Neural crest cell (in vitro differentiated cells): Measurements from ENCODE around the gene KCTD13. TPM values are rescaled to one million over a fixed set of nuclear protein-coding genes. Genes with fewer than 3 reads are reported as not detected.
A peak's percentile ranks its signal among the peaks of the same experiment; 100 is the strongest.

Experiments used
- DNase-seq: peaks from one replicate; pipeline ENCODE4 v3.0.0; 2021; ENCODE audit warnings: low read depth, mixed read lengths, low spot score
- H3K27ac Mint-ChIP-seq: one replicate; pipeline ENCODE4 v1.8.0; 2021; ENCODE audit warnings: mild to moderate bottlenecking, mixed read lengths; ENCODE audit not compliant: unreplicated experiment
- H3K27me3 Mint-ChIP-seq: 2 replicates; pipeline ENCODE4 v1.8.0; 2021; ENCODE audit warnings: low read depth, mild to moderate bottlenecking, mixed read lengths
- H3K36me3 Mint-ChIP-seq: 2 replicates; pipeline ENCODE4 v1.8.0; 2021; ENCODE audit warnings: low read depth, mild to moderate bottlenecking, mixed read lengths
- H3K4me1 Mint-ChIP-seq: 2 replicates; pipeline ENCODE4 v1.8.0; 2021; ENCODE audit warnings: mixed read lengths
- H3K4me3 Mint-ChIP-seq: one replicate; pipeline ENCODE4 v1.8.0; 2021; ENCODE audit warnings: mild to moderate bottlenecking, mixed read lengths
- H3K9me3 Mint-ChIP-seq: 2 replicates; pipeline ENCODE4 v1.8.0; 2021; ENCODE audit warnings: mixed read lengths
- total RNA-seq: library from RNA; stranded (reverse); gene quantifications from 2 replicates; pipeline ENCODE4 v1.2.1, GENCODE V29; 2021
- TF ChIP-seq, protein P1 (sequence below): fragments of 200-600 bp; sonication (generic); conservative IDR thresholded peaks from 2 replicates; pipeline ENCODE4 v1.5.0; 2021; ENCODE audit warnings: antibody characterized with exemption, mild to moderate bottlenecking

The KCTD13 gene
- total RNA-seq, 1 donor from 2014 or later = 24.3 TPM

DNA sequence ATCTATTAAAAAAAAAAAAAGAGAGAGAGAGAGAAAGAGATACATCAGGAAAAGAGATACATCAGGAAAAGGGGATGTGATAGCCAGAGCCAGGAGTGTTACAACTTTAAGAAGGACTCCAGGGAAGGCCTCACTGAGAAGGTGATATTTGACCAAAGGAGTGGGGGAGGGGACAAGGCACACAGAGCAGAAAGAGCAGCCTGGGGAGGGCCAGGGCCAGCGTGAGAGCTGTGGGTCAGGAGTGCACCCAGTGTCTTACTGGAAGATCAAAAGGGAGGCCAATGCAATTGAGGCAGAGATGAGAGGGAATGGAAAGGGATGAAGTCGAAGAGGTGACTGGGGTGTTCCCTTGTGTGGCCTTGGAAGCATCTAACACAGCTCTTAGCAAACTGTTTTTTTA lies 18.1 kb downstream of the KCTD13 start:
- Mint-ChIP-seq H3K9me3 (no peaks in the 10 kb centered on the region), H3K4me1 (peaks cover 8% of the 10 kb centered on the region), H3K4me3 (no peak overlapping the region), H3K27me3 (peaks cover 5% of the 10 kb centered on the region), H3K27ac (no peak overlapping the region), H3K36me3 (no peaks in the 10 kb centered on the region)
- no peak for DNase-seq
- TF ChIP-seq, protein P1, sequence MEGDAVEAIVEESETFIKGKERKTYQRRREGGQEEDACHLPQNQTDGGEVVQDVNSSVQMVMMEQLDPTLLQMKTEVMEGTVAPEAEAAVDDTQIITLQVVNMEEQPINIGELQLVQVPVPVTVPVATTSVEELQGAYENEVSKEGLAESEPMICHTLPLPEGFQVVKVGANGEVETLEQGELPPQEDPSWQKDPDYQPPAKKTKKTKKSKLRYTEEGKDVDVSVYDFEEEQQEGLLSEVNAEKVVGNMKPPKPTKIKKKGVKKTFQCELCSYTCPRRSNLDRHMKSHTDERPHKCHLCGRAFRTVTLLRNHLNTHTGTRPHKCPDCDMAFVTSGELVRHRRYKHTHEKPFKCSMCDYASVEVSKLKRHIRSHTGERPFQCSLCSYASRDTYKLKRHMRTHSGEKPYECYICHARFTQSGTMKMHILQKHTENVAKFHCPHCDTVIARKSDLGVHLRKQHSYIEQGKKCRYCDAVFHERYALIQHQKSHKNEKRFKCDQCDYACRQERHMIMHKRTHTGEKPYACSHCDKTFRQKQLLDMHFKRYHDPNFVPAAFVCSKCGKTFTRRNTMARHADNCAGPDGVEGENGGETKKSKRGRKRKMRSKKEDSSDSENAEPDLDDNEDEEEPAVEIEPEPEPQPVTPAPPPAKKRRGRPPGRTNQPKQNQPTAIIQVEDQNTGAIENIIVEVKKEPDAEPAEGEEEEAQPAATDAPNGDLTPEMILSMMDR = no peak

DNA sequence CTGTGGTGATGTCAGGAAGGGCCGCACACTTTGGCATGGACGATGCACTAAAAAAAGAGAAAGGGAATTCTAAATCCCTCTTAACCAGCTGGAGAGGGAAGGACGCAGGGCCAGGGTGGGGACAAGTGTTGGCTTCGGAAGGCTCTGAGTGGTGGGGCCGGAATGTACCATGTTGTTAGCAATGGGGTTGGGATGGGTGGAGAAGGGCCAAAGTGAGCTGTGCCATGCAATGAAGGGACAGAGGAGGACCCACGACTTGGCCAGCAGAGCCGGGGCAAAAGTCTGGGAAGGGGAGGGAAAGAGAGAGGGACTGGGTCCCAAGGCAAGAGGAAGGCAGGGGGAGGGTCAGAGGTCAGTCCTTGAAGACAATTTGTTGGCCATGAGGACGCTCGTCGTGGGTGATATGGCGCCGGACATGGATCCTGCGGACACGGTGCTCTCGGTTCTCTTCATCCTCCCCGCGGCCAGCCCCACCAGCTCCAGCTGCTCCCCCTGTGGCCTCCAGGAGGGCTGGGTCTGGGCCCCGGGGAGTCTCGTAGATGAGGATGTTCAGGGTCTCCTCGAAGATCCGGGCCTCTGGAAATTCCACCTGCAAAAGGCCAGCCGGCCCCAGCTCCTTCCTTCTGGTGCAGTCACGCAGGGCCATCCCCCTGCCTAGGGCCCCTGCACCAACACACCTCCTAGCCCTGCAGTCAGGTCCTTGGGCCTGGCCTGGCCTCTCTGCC lies 19.3 kb downstream of the KCTD13 start:
- Mint-ChIP-seq H3K4me3 (no peak overlapping the region), H3K36me3 (no peaks in the 10 kb centered on the region), H3K27ac (no peak overlapping the region), H3K4me1 (no peaks in the 10 kb centered on the region), H3K9me3 (no peaks in the 10 kb centered on the region), H3K27me3 (peaks cover 10% of the 10 kb centered on the region)
- DNase-seq = no peak
- TF ChIP-seq, protein P1 = no peak

DNA sequence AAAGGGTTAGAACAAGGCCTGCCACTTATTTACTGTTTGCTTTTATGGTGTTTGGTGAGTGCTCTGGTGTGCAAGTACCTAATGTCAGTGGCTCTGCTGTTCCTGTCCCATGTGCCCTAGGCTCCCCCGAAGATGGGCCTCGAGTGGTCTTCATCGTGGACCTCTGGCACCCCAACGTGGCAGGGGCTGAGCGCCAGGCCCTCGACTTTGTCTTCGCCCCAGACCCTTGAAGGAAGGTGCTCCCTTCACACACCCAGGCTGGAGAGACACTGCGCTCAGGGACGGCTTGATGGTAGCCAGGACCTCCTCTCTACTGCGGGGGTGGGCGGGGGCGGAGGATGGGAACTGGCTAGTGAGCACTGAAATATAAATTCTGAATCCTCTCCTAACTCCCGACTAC lies 20.4 kb downstream of the KCTD13 start:
- Mint-ChIP-seq H3K4me3 (no peak overlapping the region), H3K36me3 (no peaks in the 10 kb centered on the region), H3K27me3 (peaks cover 16% of the 10 kb centered on the region), H3K4me1 (peaks cover under 1% of the 10 kb centered on the region), H3K9me3 (no peaks in the 10 kb centered on the region), H3K27ac (no peak overlapping the region)
- TF ChIP-seq, protein P1 = no peak
- DNase-seq = no peak

DNA sequence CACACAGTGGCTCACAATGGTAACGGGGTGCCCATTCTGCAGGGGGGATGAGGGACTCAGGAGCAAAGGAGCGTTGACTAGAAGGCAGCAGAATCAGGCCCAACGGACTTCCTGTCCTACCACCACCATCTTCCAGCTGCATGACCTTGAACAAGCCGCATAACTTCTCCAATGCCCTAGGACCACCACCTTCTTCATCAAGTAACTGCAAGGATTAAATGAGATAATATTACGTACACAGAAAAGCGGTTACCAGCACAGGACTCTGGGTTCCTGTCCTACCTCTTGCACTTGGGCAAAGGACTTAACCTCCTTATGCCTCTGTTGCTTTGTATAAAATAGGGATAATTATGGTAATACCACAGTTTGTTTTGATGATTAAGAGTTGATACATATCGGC lies 21.1 kb downstream of the KCTD13 start:
- no peaks in the 10 kb centered on the region for H3K36me3 Mint-ChIP-seq
- no peaks in the 10 kb centered on the region for H3K9me3 Mint-ChIP-seq
- TF ChIP-seq, protein P1 = no peak
- H3K27me3 Mint-ChIP-seq = peaks cover 19% of the 10 kb centered on the region
- H3K27ac Mint-ChIP-seq = no peak overlapping the region
- no peak overlapping the region for H3K4me3 Mint-ChIP-seq
- H3K4me1 Mint-ChIP-seq = peaks cover 5% of the 10 kb centered on the region
- DNase-seq = no peak

DNA sequence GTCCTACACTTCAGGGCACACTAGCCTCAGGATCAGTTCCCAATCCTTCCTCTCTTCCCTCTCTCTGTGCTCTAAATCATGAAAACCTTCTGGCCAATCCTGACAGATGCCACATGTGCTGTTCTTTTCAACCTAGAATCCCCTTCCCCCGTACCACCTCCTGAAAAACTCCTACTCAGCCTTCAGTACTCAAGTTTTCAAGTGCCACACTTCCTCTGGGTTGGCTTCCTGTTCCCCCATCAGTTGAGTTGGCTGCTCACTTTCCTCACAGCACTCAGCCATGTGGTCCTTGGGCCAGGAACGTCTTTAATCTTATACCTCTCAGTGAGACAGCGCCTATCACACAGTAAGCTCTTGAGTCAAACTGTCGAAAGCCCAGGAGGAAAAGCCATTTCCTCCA lies 22.4 kb downstream of the KCTD13 start:
- H3K36me3 Mint-ChIP-seq = no peaks in the 10 kb centered on the region
- H3K27ac Mint-ChIP-seq = no peak overlapping the region
- no peak for DNase-seq
- no peaks in the 10 kb centered on the region for H3K9me3 Mint-ChIP-seq
- TF ChIP-seq, protein P1 = no peak
- H3K4me3 Mint-ChIP-seq = peak overlapping the region; percentile 48
- H3K27me3 Mint-ChIP-seq = peaks cover 31% of the 10 kb centered on the region
- peaks cover 7% of the 10 kb centered on the region for H3K4me1 Mint-ChIP-seq
